MM.1S (cell line): ENCODE measurements around the gene GYPE.
"Not testable (repeated sequence)": the region's sequence is repeated elsewhere in the genome, so short reads cannot be mapped to it uniquely, and the experiment has no call there.

Experiments used
- DNase-seq: peaks from one replicate; pipeline ENCODE4 v3.0.0-alpha.2; 2015
- H2AFZ ChIP-seq: fragments of 300-600 bp; sonication (generic); 2 replicates; pipeline ENCODE4 v1.6.0; 2016; ENCODE audit warnings: antibody characterized with exemption, low read length
- H3F3A ChIP-seq: fragments of 300-600 bp; sonication (generic); 2 replicates; pipeline ENCODE4 v1.6.1; 2016; ENCODE audit warnings: mild to moderate bottlenecking, antibody characterized with exemption, low read length, moderate library complexity, mixed read lengths; ENCODE audit not compliant: insufficient read depth
- H3K27ac ChIP-seq: fragments of 300-600 bp; sonication (generic); 2 replicates; pipeline ENCODE4 v1.5.1; 2016; ENCODE audit warnings: mild to moderate bottlenecking, low read length
- H3K27me3 ChIP-seq: fragments of 300-600 bp; sonication (generic); replicated peaks from 2 replicates; pipeline ENCODE4 v1.6.0; 2016; ENCODE audit warnings: low read length; ENCODE audit not compliant: insufficient read depth
- H3K36me3 ChIP-seq: fragments of 300-600 bp; sonication (generic); replicated peaks from 2 replicates; pipeline ENCODE4 v1.6.1; 2016; ENCODE audit warnings: mild to moderate bottlenecking, low read length, mixed read lengths; ENCODE audit not compliant: insufficient read depth
- H3K4me1 ChIP-seq: fragments of 300-600 bp; sonication (generic); 2 replicates; pipeline ENCODE4 v1.6.1; 2016; ENCODE audit warnings: low read length, mixed read lengths
- H3K4me2 ChIP-seq: fragments of 300-600 bp; sonication (generic); 2 replicates; pipeline ENCODE4 v1.6.0; 2016; ENCODE audit warnings: low read depth, low read length
- H3K4me3 ChIP-seq: fragments of 300-600 bp; sonication (generic); 2 replicates; pipeline ENCODE4 v1.5.1; 2016; ENCODE audit warnings: low read length, mixed read lengths
- H3K79me2 ChIP-seq: fragments of 300-600 bp; sonication (generic); 2 replicates; pipeline ENCODE4 v1.6.1; 2016; ENCODE audit warnings: mixed run types, low read length, mixed read lengths
- H3K9ac ChIP-seq: fragments of 300-600 bp; sonication (generic); 2 replicates; pipeline ENCODE4 v1.6.1; 2016; ENCODE audit warnings: low read length, mixed read lengths
- H3K9me2 ChIP-seq: fragments of 300-600 bp; sonication (generic); replicated peaks from 2 replicates; pipeline ENCODE4 v1.6.1; 2016; ENCODE audit warnings: mild to moderate bottlenecking, low read length, mixed read lengths; ENCODE audit not compliant: insufficient read depth
- H3K9me3 ChIP-seq: fragments of 300-600 bp; sonication (generic); replicated peaks from 2 replicates; pipeline ENCODE4 v1.6.1; 2016; ENCODE audit warnings: mild to moderate bottlenecking, low read length, mixed read lengths; ENCODE audit not compliant: insufficient read depth
- H4K20me1 ChIP-seq: fragments of 300-600 bp; sonication (generic); 2 replicates; pipeline ENCODE4 v1.6.1; 2016; ENCODE audit warnings: mild to moderate bottlenecking, low read length, moderate library complexity, mixed read lengths; ENCODE audit not compliant: insufficient read depth

The GYPE gene

GRCh38 chr4:143842624-143843505, 62.5 kb downstream of the GYPE start:
- not testable (repeated sequence) for H3K4me2 ChIP-seq, H3K9me2 ChIP-seq, H4K20me1 ChIP-seq, H3F3A ChIP-seq, H3K36me3 ChIP-seq, H3K79me2 ChIP-seq, H3K27me3 ChIP-seq, H3K9ac ChIP-seq, H3K9me3 ChIP-seq, H3K27ac ChIP-seq, H3K4me1 ChIP-seq, H3K4me3 ChIP-seq
- DNase-seq = peak; percentile 14
- H2AFZ ChIP-seq = 0 out of 2 replicates have a peak overlapping the region, but pooled peaks have one; percentile 45

- not testable (repeated sequence) for H3K4me1 ChIP-seq, H3K27me3 ChIP-seq
Measured at GRCh38 chr4:143839413-143839812, 65.9 kb downstream of the GYPE start.

GRCh38 chr4:143834196-143834595, 71.2 kb downstream of the GYPE start:
- not testable (repeated sequence) for DNase-seq

More at GRCh38 chr4:143839413-143839812, 65.9 kb downstream of the GYPE start:
- not testable (repeated sequence) for DNase-seq, H3K27ac ChIP-seq, H3K9me2 ChIP-seq, H3K4me3 ChIP-seq, H2AFZ ChIP-seq, H3K79me2 ChIP-seq, H3K4me2 ChIP-seq, H3K9me3 ChIP-seq, H3F3A ChIP-seq, H3K9ac ChIP-seq, H4K20me1 ChIP-seq, H3K36me3 ChIP-seq

GRCh38 chr4:143833676-143834075, 71.7 kb downstream of the GYPE start:
- not testable (repeated sequence) for H3K27ac ChIP-seq, H3K4me3 ChIP-seq, H3K36me3 ChIP-seq, H4K20me1 ChIP-seq, H3K9me2 ChIP-seq, H3K27me3 ChIP-seq, DNase-seq, H3K79me2 ChIP-seq, H3F3A ChIP-seq, H3K9me3 ChIP-seq, H3K4me1 ChIP-seq, H3K4me2 ChIP-seq, H3K9ac ChIP-seq, H2AFZ ChIP-seq

More at GRCh38 chr4:143834196-143834595, 71.2 kb downstream of the GYPE start:
- not testable (repeated sequence) for H4K20me1 ChIP-seq, H3K9me2 ChIP-seq, H3K9ac ChIP-seq, H3K4me2 ChIP-seq, H3F3A ChIP-seq, H3K27ac ChIP-seq, H3K36me3 ChIP-seq, H2AFZ ChIP-seq, H3K4me1 ChIP-seq, H3K4me3 ChIP-seq, H3K9me3 ChIP-seq, H3K79me2 ChIP-seq, H3K27me3 ChIP-seq

GRCh38 chr4:143830576-143830975, 74.8 kb downstream of the GYPE start:
- not testable (repeated sequence) for H3K79me2 ChIP-seq, H3K4me2 ChIP-seq, H3F3A ChIP-seq, H3K27ac ChIP-seq, H3K9me3 ChIP-seq, H3K4me3 ChIP-seq, DNase-seq, H2AFZ ChIP-seq, H3K9ac ChIP-seq, H3K27me3 ChIP-seq, H3K9me2 ChIP-seq, H3K4me1 ChIP-seq, H4K20me1 ChIP-seq, H3K36me3 ChIP-seq

- not testable (repeated sequence) for H4K20me1 ChIP-seq, H3K9me3 ChIP-seq, H3F3A ChIP-seq, H3K79me2 ChIP-seq, H2AFZ ChIP-seq, H3K9me2 ChIP-seq, H3K27me3 ChIP-seq, DNase-seq, H3K4me1 ChIP-seq, H3K36me3 ChIP-seq, H3K4me2 ChIP-seq, H3K27ac ChIP-seq, H3K4me3 ChIP-seq, H3K9ac ChIP-seq
Measured at GRCh38 chr4:143829239-143829620, 76.1 kb downstream of the GYPE start.
